Panc1 (cell line): ENCODE data around the gene RNU6-7. TPM values are rescaled to one million over a fixed set of nuclear protein-coding genes. Genes with fewer than 3 reads are reported as not detected.

Experiments
- ATAC-seq: fragments of 200-7000 bp; cut with Tn5 transposase; 2 replicates; pipeline ENCODE4 v1.9.1; 2020; ENCODE audit warnings: mild to moderate bottlenecking, moderate library complexity
- BruUV-seq: library from RNA; stranded (reverse); fragments of 400-500 nt; replicated peaks from 2 replicates; lab custom pipeline; 2021; lab: Mats Ljungman, UMichigan
- CTCF ChIA-PET: fragments of 300-600 bp; sonication (Branson Sonifier 250); formaldehyde crosslinking; loops from one replicate; lab custom pipeline; 2022; ENCODE audit warnings: antibody characterized with exemption; lab: Charles Lee
- POLR2A ChIA-PET: fragments of 300-600 bp; sonication (Branson Sonifier 250); formaldehyde crosslinking; loops from one replicate; lab custom pipeline; 2022; ENCODE audit warnings: antibody characterized with exemption; lab: Charles Lee
- DNase-seq: peaks from one replicate; pipeline ENCODE4 v3.0.0-alpha.2; 2010; ENCODE audit warnings: low read depth, low spot score
- H3K27ac ChIP-seq: 2 replicates; pipeline ENCODE4 v1.5.1; 2011; ENCODE audit warnings: mild to moderate bottlenecking, low read length, inconsistent platforms
- H3K27me3 ChIP-seq: fragments of 200-500 bp; sonication (Bioruptor generic); 2 replicates; pipeline ENCODE4 v1.6.0; 2014; ENCODE audit warnings: low read length, inconsistent platforms; ENCODE audit not compliant: control insufficient read depth, insufficient read depth
- H3K36me3 ChIP-seq: fragments of 200-500 bp; sonication (Bioruptor generic); 2 replicates; pipeline ENCODE4 v1.5.1; 2014; ENCODE audit warnings: inconsistent platforms, mild to moderate bottlenecking, low read length, moderate library complexity; ENCODE audit not compliant: control insufficient read depth, insufficient read depth
- H3K4me1 ChIP-seq: 2 replicates; pipeline ENCODE4 v1.5.1; 2011; ENCODE audit warnings: inconsistent platforms, mild to moderate bottlenecking, low read length, moderate library complexity; ENCODE audit not compliant: control insufficient read depth, insufficient read depth
- H3K4me3 ChIP-seq, 2 experiments: 2 replicates each; pipeline ENCODE4 v1.5.1; 2011 to 2012; ENCODE audit warnings: low read depth in 2 of 2, low read length in 2 of 2, mild to moderate bottlenecking in 2 of 2, inconsistent platforms in 1 of 2, moderate library complexity in 1 of 2
- H3K9me3 ChIP-seq: fragments of 200-500 bp; sonication (Bioruptor generic); 2 replicates; pipeline ENCODE4 v1.5.1; 2014; ENCODE audit warnings: low read depth, mild to moderate bottlenecking, inconsistent platforms, low read length, moderate library complexity; ENCODE audit not compliant: control insufficient read depth, insufficient read depth
- CTCF ChIP-seq: fragments of 450-650 bp; IDR thresholded peaks from 2 replicates; pipeline ENCODE4 v1.5.1; 2017; ENCODE audit warnings: mild to moderate bottlenecking
- POLR2AphosphoS5 ChIP-seq: IDR thresholded peaks from 2 replicates; pipeline ENCODE4 v1.6.1; 2012; ENCODE audit warnings: mild to moderate bottlenecking, low read depth, low read length, moderate library complexity
- REST ChIP-seq, 2 experiments: IDR thresholded peaks; 2 replicates each; pipeline ENCODE4 v1.6.1; 2011 to 2012; ENCODE audit warnings: low read depth in 2 of 2, control low read depth in 1 of 2, low read length in 1 of 2, mild to moderate bottlenecking in 1 of 2, moderate library complexity in 1 of 2; ENCODE audit not compliant: insufficient read depth in 1 of 2
- TCF7L2 ChIP-seq: IDR thresholded peaks from 2 replicates; pipeline ENCODE4 v1.6.1; 2011; ENCODE audit warnings: mild to moderate bottlenecking, low read depth, low read length, inconsistent platforms
- in situ Hi-C: cut with HindIII; loops from 2 replicates; pipeline ENCODE4 v1.10.0; 2016; ENCODE audit warnings: low sequenced_read_pairs, low pct_unique_long_range_greater_than_20kb
- intact Hi-C: fragments of 100-400 bp; cut with micrococcal nuclease; formaldehyde crosslinking; loops from one replicate; pipeline ENCODE4 v1.10.0; 2022; ENCODE audit not compliant: unreplicated experiment
- total RNA-seq: library from RNA; stranded (reverse); gene quantifications from one replicate; pipeline ENCODE4 v1.2.1, GENCODE V29; 2021; ENCODE audit not compliant: unreplicated experiment

Gene RNU6-7
- total RNA-seq, 1 experiment from 2014 or later = not detected

DNA sequence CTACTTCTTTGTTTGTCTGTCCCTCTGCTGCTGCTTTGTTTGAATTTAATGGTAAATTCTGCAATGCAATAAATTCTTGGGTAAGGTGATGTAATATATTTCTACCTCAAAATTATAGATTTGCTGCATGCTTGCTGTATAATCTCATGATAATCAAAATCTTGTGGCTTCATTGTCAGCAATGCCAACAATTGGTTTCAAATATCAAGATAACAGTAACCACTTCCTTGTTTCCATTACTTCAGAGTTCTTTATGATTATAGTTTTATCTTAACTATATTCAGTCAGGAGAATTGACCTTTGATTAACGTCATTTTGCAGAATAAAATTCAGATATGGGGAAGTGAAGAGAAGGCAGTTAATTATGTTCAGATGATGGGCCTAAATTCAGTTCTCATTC lies 31.4 kb downstream of the RNU6-7 start:
- Histone ChIP-seq H3K9me3 (no peaks in the 10 kb centered on the region), H3K4me1 (no peaks in the 10 kb centered on the region), H3K27me3 (no peaks in the 10 kb centered on the region), H3K4me3 (no peak overlapping the region), H3K36me3 (no peaks in the 10 kb centered on the region), H3K27ac (no peak overlapping the region)
- DNase-seq (no peak), ATAC-seq (no peak)
- intact Hi-C loops = no loop called here
- BruUV-seq = no TSS peak
- ChIA-PET CTCF (no interaction called here), POLR2A (no interaction called here)
- in situ Hi-C loops = no loop called here
- no peak for TF ChIP-seq REST (IDR thresholded peaks at IDR 0.05; ENCODE audit: insufficient read depth in 1 of 2, low read depth in 2 of 2, low read length in 1 of 2)
- no peak for TF ChIP-seq POLR2AphosphoS5
- no peak for TF ChIP-seq TCF7L2

DNA sequence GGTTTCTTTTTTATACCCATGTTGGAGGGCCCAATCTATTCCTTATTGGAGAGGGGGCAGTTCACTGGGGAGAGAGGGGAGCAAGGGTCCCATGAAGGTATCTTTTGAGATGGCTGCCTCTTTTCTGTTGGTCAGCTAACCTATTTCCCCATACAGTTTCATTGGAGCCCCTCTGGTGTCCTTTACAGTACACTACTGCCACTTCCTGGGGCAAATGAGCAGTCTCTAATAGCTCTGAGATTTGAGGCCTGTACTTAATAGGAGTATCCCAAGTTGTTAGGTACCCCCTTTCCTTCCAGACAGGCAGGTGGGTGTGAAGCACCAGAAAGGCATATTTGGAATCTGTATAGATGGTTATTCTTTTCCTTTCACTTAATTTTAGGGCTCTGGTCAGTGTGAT lies 42.6 kb downstream of the RNU6-7 start:
- ATAC-seq (no peak), DNase-seq (no peak)
- H3K36me3 ChIP-seq = no peaks in the 10 kb centered on the region
- POLR2A ChIA-PET = no interaction called here
- no peaks in the 10 kb centered on the region for H3K9me3 ChIP-seq
- no peaks in the 10 kb centered on the region for H3K4me1 ChIP-seq
- H3K27me3 ChIP-seq = no peaks in the 10 kb centered on the region
- H3K27ac ChIP-seq = no peak overlapping the region
- CTCF ChIA-PET = no interaction called here
- no peak overlapping the region for H3K4me3 ChIP-seq
- no TSS peak for BruUV-seq
- in situ Hi-C loops = no loop called here
- intact Hi-C loops = no loop called here
- TF ChIP-seq CTCF (peak; percentile 3; the same call in 1 of the 2 replicates), REST (IDR thresholded peaks at IDR 0.05; ENCODE audit: insufficient read depth in 1 of 2, low read depth in 2 of 2, low read length in 1 of 2) (no peak)
